HG03469 (cell line): Measurements from ENCODE around the gene GHR.
"Not testable (repeated sequence)": the region's sequence is repeated elsewhere in the genome, so short reads cannot be mapped to it uniquely, and the experiment has no call there.

Source experiments
- ATAC-seq: cut with Tn5 transposase; IDR thresholded peaks from one replicate; pipeline ENCODE4 v1.9.1; 2021; ENCODE audit warnings: mild to moderate bottlenecking, moderate library complexity, moderate number of reproducible peaks; ENCODE audit not compliant: unreplicated experiment

Gene GHR

DNA sequence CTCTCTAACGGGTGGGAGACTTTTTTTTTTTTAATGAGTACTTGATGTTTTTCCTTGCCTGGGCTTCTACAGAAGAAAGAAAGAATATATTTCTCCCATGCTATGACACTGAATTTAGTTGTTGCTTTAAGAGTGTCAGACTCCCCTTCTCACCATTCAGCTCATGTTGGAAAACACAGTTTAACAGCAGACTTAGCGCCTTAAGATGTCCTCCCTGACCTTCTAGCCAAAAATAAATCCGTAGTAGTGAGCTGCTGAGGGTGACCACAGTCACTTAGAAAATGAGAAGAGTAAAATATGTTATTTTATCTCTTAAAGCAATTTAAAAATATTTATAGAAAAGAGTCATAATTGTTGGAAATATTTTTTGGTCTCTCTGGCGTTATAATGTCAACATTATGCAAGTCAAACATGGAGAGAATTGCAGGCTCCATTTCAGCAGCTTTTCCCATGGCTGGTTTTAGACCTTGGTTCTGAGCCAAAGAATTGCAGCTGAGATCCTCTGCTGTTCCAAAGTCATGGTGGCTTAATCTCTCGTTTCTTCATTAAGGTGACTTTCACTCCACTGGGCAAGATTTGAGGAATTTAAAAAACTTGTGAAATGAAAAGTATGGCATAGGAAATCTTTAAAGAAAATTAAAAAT, 143.5 kb downstream of the GHR start:
- no peak for ATAC-seq

DNA sequence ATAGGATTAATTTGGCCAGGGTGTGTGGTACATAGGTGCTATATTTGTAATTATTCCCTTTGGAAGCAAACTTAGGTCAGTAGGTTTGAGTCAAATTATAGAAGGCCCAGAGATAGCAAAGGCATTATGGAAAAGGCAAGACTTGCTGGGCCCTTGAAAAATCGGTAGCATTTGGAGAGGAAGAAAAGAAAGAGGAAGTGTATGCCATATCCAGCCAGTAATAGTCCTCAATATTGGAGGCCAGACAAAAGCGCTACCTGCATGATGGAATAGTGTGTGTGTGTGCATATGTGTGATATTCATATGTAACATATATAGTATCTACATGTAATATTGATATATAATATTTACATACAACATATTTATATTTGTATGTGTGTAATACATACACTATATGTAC, 146.1 kb downstream of the GHR start:
- no peak for ATAC-seq

DNA sequence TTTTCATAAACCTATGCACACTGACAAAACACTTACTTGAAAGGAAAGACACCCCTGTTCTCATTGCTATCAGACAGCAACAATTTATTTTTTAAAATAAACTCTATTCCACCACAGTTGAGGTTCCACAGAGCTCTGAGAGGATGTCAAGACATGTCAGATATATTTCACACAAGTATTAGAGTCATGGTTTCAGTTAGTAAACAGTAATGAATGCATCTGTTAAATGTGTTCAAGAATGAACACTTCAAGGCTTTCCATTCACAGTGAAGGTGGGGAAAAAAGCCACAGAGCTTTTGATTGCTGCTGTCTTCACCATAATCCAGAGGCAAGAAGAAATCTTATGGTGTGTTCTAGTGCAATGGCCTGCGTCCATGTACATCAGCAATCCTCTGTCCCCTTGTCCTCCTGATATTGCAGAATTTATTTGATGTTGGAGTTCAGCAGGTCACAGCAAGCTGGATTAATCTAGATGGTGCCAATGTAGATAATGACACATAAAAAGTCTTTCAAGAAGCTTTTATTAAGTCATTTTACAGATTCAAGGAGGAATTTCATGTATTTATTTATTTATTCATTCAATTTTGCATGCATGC, 146.8 kb downstream of the GHR start:
- no peak for ATAC-seq

DNA sequence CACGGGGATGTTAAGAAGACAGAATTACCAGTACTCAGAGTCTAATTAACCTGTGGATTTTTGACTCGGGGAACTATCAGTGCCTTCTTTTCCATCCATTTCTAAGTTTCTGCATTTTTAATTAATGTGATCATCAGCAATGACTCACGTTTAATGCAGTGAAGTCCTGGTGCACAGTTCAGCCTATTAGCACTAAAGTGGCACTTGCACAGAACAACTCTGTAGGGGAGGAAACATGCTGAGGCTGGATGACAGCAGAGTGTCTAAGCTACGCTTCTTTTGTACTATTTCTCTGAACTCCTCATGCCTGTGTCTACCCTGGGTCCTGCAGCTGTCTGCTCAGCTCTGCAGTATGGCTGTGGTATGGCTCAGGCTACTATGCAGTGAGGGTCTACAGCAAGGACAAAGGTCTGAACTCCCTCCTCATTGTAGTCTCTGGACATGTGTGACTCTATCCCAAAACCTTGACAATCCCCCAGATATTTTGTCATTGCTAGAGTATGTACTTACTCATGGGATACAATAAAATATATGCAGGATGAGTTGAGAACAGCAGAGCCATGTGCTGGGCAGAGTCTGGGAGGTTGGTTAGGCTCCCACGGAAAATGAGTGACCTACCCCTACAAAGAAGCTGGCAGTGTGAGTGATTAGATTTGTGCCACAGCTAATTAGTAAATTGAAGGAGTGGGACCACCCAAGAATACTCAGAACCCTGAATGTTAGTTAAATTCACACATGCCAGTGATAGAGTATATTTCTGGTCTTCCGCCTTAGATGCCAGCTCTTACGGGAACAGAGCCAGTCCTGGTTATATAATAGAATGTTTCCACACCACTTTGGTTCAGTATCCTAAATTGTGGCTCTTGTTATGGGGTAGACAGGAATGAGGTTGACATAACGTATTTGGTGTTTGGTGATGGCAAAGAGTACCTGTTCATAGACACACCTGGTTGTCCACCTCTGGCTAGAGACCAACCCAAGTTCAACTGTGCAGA, 148.0 kb downstream of the GHR start:
- ATAC-seq = no peak

DNA sequence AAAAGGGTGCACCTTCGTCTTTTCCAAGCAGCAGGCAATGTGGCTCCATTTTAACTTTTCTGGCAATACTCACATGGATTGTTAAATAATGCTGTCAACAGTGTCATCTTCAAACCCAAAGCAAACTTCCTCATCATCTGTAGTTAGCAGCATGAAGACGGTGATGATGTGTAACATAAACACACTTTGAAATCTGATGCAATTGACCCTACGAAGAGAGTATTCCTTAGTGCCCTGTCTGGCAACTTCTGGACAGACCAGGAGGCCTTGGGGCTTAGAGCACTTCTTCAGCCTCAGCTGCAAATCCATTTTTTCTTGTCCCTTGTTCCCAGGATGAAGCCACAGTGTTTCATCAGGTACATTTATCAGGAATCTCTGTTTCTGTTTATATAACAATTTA, 149.1 kb downstream of the GHR start:
- ATAC-seq = no peak

DNA sequence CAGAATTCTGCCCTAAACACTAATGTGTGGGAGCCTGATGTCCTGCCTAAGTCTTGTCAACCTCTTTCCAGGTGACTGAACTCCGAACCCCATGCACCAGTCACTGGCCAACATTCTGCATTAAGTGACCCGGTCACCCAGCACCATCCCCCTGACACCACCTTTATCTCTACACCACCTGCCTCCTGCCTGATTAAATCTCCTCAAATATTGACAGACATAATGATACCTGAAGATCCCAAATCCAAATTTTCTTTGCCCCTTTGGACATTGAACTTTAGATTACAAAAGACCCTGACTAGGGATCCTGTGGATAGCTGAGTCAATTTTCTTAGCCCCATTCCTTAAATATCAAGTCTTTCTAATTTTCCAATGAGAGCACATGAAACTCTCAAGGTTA, 150.1 kb downstream of the GHR start:
- ATAC-seq = no peak

DNA sequence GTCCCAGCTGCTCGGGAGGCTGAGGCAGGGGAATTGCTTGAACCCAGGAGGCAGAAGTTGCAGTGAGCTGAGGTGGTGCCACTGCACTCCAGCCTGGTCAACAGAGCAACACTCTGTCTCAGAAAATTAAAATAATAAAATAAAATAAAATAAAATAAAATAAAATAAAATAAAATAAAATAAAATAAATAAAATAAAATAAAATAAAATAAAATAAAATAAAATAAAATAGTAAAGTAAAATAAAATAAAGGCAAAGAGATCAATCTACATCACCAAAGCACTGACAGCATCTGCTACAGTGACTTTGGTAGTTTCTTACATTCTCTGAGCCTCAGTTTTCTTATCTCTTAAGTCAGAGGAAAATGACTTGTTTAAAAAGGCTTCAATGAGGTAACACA, 152.7 kb downstream of the GHR start:
- not testable (repeated sequence) for ATAC-seq

DNA sequence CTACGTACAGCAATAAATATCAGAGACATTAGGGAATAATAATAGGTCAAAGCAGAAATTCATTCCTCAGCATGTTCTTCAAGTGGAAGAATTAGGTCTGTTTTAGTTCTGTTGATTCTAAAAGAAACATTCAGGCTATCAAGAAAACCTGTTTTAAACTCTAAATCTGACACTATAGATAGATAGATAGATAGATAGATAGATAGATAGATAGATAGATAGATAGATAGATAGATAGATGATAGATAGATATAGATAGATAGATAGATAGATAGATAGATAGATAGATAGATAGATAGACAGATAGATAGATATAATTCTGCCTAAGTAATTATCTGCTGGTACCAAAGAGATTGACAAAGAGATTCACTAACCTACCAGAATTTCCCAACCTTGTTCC, 155.7 kb downstream of the GHR start:
- ATAC-seq = not testable (repeated sequence)

DNA sequence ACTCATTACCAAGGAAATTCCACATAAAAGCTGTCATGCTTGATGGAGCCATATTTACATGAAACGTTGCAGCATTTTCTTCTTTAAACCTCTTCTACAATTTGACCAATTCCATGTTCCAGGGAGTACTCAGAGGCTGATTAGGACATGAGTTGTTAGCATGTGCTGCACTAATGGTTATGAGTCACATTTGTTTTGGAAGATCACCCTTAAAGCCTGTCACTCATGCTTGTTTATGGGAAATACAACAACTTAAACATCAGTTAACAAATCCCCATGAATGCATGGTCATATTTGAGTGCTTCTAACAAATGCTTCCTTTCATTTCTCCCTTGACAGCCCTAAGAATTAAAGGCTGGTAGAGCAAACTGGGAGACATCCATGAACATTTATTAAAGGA, 156.1 kb downstream of the GHR start:
- no peak for ATAC-seq

DNA sequence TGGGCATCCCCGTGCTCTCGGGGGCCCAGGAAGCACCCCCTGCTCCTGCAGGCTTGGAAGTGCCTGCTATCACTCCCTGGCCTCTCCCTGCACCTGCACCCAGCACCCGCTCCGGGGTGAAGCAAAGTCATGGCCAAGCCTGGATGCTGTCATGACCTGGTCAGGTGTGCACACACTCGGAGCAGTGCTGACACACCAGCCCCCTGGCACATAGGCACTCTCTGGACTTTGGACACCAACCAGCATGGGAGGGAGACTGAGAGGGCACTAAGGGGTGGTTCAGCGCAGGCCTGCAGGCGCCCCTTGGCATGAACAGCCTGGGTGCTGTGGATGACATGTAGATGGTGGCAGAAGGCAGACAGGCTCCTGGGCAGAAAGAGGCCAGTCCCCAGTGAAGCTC, 158.6 kb downstream of the GHR start:
- no peak for ATAC-seq

DNA sequence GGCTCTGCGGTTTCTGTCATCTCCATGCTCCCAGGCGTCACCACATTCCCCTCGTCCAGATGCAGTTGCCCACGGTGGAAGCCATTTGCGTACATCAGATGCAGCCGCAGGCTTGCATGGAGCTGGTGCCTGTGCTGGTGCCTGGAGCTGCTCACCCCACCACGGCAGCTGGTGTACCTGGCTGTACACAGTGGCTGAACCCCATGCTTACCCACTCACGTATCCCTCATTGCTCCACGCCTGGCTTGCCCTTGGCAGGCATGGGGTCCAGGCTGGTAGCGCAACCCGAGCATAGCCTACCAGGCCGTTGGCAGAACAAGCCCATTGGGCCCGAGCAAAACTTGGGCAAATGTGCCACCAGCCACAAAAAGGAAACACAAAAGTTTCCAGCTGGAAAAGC, 159.5 kb downstream of the GHR start:
- no peak for ATAC-seq

DNA sequence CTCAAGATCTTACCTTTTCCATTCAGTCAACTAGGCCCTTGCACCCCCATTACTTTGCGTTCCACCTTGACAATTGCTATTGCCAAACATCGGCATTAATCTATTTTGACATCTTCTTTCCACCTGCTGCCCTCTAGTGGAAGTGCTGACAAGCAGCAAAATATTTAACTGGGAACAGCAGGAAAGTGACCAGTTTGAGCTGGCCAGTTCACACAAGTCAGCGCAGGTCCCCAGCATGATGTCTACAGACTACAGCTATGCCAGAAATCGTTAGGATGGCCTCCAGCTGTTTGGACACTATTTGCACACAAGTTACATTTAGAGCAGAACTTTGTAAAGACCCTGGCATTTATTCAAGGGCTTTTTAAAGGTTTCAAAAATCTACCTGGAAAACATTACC, 160.1 kb downstream of the GHR start:
- ATAC-seq = no peak

DNA sequence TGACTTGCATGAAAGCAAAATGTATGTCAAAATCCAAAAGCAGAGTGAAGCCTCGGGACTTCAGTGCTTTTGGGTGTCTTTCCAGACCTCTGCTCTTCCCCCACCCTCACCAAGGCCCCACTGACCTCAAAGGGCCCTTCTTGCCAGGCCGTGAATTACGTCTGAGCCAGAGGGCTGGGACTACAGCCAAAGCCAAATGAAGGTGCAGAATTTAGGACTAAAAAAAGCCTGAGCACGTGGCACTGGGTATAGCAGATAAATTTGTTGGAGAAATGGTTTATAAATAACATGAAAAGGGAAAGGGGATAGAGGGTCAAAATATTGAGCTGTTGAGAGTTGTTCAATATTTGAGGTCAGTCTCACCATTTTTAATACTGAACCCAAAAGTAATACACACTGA, 163.4 kb downstream of the GHR start:
- no peak for ATAC-seq

DNA sequence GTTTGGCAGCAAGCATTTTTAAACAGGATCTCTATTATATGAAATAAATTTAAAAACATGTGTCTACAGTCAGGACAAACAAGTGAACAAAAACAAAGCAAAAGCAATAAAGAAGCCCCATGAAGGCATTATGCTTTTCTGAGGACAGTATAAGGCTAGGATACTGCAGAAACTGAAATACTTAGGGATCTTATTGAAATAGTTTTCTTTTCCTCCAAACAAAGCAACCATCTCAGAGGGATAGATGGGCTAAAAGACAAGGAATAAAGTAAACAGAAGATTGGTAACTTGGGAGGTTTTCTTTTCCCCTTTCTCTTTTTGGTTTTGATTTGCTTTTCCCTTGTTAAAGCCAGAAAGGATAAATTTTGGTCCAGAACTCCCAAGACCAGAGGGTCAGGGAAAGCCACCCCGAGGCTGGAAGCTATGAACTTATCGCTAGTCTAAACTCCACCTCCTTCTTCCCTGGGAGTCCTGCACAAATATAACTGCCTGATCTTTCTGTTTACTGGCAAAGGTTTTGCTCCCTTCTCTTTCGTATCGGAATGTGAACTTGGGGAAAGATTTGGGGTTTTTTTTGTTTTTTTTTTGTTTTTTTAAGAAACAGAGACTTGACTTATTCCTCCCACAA, 164.0 kb downstream of the GHR start:
- no peak for ATAC-seq

DNA sequence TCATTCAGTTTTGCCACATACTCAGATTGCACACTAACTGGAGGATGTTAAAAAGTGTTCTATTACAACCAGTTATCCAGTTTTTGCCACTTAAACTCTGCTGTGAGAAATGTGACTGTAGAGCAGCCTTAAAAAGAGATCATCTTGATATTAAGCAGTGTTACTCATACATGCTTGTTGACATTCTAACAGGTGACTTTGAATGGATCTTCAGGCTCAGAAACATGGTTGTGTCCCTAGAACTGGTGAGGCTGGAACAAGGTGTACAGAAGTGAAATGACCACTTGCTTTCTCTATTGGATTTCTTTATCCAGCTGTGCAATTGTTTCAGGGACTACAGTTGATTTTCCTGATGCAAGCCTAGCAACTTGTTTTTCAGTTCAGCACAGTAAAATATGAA, 167.3 kb downstream of the GHR start:
- no peak for ATAC-seq

DNA sequence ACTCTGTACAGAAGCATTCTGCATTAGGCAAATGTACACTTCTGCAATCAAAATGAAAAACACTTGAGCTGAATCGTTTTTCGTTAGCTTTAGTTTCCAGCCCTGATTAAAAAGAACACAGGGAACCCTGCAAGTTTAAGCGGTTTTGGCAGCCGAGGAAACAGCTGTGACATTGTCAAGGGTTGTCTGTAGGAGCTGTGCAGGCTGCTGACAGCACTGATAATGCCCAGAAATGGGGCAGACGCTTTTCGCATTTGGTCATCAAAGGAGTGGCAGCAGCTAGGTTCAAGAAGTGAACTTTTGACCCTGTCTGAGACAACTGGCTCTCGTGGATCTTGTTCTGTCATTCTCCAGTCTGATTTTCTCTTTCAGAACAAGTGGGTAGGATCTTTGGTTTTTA, 167.8 kb downstream of the GHR start:
- no peak for ATAC-seq

DNA sequence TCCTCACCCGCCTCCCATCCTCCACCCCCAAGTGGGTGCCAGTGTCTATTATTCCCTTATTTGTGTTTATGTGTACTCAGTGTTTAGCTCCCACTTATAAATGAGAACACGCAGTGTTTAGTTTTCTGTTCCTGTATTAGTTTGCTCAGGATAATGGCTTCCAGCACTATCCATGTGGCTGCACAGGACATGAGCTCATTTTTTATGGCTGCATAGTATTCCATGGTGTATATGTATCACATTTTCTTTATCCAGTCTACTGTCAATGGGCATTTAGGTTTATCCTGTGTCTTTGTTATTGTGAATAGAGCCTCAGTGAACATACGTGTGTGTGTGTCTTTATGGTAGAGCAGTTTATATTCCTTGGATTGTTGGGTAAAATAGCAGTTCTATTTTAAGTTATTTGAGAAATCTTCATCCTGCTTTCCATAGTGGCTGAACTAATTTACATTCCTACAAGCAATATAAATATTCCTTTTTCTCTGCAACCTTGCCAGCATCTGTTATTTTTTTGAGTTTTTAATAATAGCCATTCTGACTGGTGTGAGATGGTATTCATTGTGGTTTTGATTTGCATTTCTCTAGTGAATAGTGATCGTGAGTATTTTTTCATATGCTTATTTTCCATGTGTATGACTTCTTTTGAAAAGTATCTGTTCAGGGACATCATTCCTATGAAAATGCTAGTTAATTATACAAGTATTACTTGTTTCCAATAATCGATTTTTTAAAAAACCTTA, 169.3 kb downstream of the GHR start:
- ATAC-seq = no peak

DNA sequence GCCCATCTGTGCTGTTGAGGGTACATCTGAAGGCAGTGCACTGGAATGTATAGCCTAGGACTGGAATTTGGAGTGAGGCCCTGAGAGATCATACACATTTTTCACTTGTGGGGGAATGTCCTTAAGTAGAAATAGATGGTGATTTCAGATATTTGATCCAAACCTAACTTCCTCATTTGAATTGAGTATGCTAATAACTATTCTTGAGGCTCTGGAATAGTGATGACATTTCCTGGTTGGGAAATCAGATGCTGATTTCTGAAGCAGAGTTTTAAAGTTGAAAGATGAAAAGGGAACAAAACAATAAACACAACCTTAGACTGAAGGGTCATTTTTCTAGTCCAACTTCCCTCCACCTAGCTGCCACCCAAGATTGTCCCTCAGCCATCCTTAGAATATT, 170.4 kb downstream of the GHR start:
- ATAC-seq = no peak

DNA sequence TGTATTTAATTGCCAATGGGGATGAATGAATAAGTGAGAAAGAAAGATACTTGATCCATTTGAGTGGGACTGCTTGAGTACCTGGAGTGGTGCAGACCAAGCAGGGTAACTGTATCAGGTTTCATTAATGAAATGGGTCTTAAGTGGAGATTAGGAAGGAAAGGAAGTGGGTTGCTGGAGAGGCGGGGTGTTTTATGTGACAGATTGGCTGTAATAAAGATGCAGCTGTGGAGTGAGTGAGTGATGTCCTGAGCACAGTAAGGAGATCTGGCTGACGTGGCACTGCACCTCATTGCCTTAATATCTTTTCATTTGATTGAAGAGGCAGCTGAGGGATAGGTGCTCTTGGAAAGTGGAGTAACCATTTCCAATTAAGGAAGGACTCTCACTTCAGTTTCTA, 172.4 kb downstream of the GHR start:
- ATAC-seq = no peak

DNA sequence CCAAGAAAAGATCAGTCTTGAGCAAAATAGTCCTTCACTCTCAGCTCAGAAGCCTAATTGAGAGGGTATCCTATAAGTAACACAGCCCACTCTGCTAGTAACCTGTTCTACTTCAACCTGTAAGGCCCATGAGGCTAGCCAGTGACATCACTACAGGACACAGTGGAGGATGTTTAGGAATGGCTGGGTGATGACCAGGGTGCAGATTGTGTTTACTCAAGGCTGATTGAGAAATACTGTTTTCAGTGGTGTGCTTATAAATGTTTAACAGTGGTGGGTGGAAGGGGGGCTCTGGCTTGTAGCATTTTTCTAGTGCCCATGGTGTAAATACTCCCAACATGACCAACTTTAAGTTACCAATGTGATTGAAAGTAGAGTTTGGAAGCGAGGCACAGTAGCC, 173.6 kb downstream of the GHR start:
- no peak for ATAC-seq
